NCI-H460 (cell line): ENCODE data around the gene DLX3. TPM values are rescaled to one million over a fixed set of nuclear protein-coding genes. Genes with fewer than 3 reads are reported as not detected.
"Not testable (repeated sequence)": the region's sequence is repeated elsewhere in the genome, so short reads cannot be mapped to it uniquely, and the experiment has no call there.

Experiments used
- DNase-seq: peaks from one replicate; pipeline ENCODE4 v3.0.0-alpha.2; 2016; ENCODE audit warnings: low read depth; ENCODE audit errors: extremely low read depth
- polyA plus RNA-seq: library from polyadenylated mRNA; depleted of rRNA; stranded (reverse); fragments of >200 nt; gene quantifications from 2 replicates; pipeline ENCODE4 v1.2.3, GENCODE V29; 2014; cell fraction: nucleus; rRNA removed
- total RNA-seq: library from RNA; depleted of rRNA; stranded (reverse); fragments of >200 nt; shearing (Covaris generic); gene quantifications from 2 replicates; pipeline ENCODE4 v1.2.3, GENCODE V29; 2014; rRNA removed

Gene DLX3
- total RNA-seq, result not detected in 2 replicates
- not detected in 2 replicates for polyA plus RNA-seq

GRCh38 chr17:49995055-49995738, at the start of gene DLX3:
Gene DLX3 (minus strand): TSS chr17:49995224. CDS start chr17:49994998, 226 bp downstream.
- DNase-seq, result peak; percentile 55

GRCh38 chr17:50044483-50044882, 49.5 kb upstream of the DLX3 start:
- DNase-seq, result no peak

GRCh38 chr17:50043290-50044148, 48.5 kb upstream of the DLX3 start:
- no peak for DNase-seq

GRCh38 chr17:50042211-50042610, 47.2 kb upstream of the DLX3 start:
- DNase-seq, result no peak

GRCh38 chr17:50040496-50040895, 45.5 kb upstream of the DLX3 start:
- DNase-seq, result not testable (repeated sequence)

- DNase-seq, result no peak
These were observed 44.0 kb upstream of the DLX3 start for GRCh38 chr17:50039058-50039457.

GRCh38 chr17:50037321-50038107, 42.5 kb upstream of the DLX3 start:
- DNase-seq, result no peak

- DNase-seq, result no peak
These were observed 41.6 kb upstream of the DLX3 start for GRCh38 chr17:50036455-50037261.

GRCh38 chr17:50035945-50036344, 40.9 kb upstream of the DLX3 start:
- no peak for DNase-seq

GRCh38 chr17:50035421-50035879, 40.4 kb upstream of the DLX3 start:
- DNase-seq, result no peak

GRCh38 chr17:50034498-50035364, 39.7 kb upstream of the DLX3 start:
- DNase-seq, result no peak

- no peak for DNase-seq
These were observed 38.3 kb upstream of the DLX3 start for GRCh38 chr17:50033316-50033715.

GRCh38 chr17:50029185-50029584, 34.2 kb upstream of the DLX3 start:
- DNase-seq, result no peak

- DNase-seq, result no peak
These were observed 33.7 kb upstream of the DLX3 start for GRCh38 chr17:50028736-50029120.

GRCh38 chr17:50027881-50028735, 33.1 kb upstream of the DLX3 start:
- no peak for DNase-seq

GRCh38 chr17:50027172-50027880, 32.3 kb upstream of the DLX3 start:
- DNase-seq, result peak; percentile 22

GRCh38 chr17:50026837-50027171, 31.8 kb upstream of the DLX3 start:
- peak; percentile 72 for DNase-seq
